Psoas muscle (tissue), 8 donors: ENCODE results near the gene CPED1. TPM values are rescaled to one million over a fixed set of nuclear protein-coding genes. Genes with fewer than 3 reads are reported as not detected.

Experiments used
- ATAC-seq, 4 donors: fragments of 200-7000 bp; cut with Tn5 transposase; one replicate each; pipeline ENCODE4 v1.9.1; 2020; ENCODE audit warnings: moderate library complexity in 3 of 4, mild to moderate bottlenecking in 2 of 4
- DNase-seq, 2 donors: peaks; one replicate each; pipeline ENCODE4 v3.0.0-alpha.2; 2020
- H3K27ac ChIP-seq: fragments of 200-600 bp; one replicate; pipeline ENCODE4 v1.8.0; 2022
- H3K27me3 ChIP-seq, 3 donors: fragments of 200-600 bp in 1 of 3; one replicate each; pipeline versions ENCODE4 v1.6.1 to v1.8.0; 2013 to 2022; ENCODE audit warnings: low read length in 2 of 3, mild to moderate bottlenecking in 2 of 3, moderate library complexity in 1 of 3; ENCODE audit not compliant: insufficient read depth in 3 of 3
- H3K36me3 ChIP-seq, 2 donors: fragments of 200-600 bp in 1 of 2; one replicate each; pipeline versions ENCODE4 v1.6.1 to v1.8.0; 2013 to 2022; ENCODE audit warnings: low read depth in 1 of 2, mild to moderate bottlenecking in 1 of 2, moderate library complexity in 1 of 2; ENCODE audit not compliant: insufficient read depth in 1 of 2
- H3K4me1 ChIP-seq: fragments of 200-600 bp; one replicate; pipeline ENCODE4 v1.8.0; 2022
- H3K4me3 ChIP-seq: fragments of 200-600 bp; one replicate; pipeline ENCODE4 v1.8.0; 2022; ENCODE audit warnings: mild to moderate bottlenecking
- H3K9me3 ChIP-seq: fragments of 200-600 bp; one replicate; pipeline ENCODE4 v1.8.0; 2022
- CTCF ChIP-seq: fragments of 200-600 bp; IDR thresholded peaks from one replicate; pipeline ENCODE4 v1.8.0; 2022; ENCODE audit warnings: antibody characterized with exemption
- WGBS, 3 donors: extraction: QIAGEN DNeasy Blood & Tissue Kit; methylation state at CpG; one replicate each; pipeline versions ENCODE4 v1.1.6 to v1.1.7; 2013; 5-methylcytosine and 5-hydroxymethylcytosine counted together
- intact Hi-C, 2 donors: fragments of 100-400 bp; cut with DNase I; formaldehyde crosslinking; loops; one replicate each; pipeline versions ENCODE4 v1.11.0 to v1.14.2; 2022
- polyA plus RNA-seq, 3 donors: library from polyadenylated mRNA; stranded (reverse); fragments of 200-250 nt; gene quantifications; one replicate each; pipeline ENCODE4 v1.2.3, GENCODE V29; 2013
- total RNA-seq, 4 donors: library from RNA; stranded (reverse); fragmentation: NEBNext Ultra II Directional in 2 of 4; extraction: Animal tissue kit (Norgen Biotek cat#: 25700) in 2 of 4; gene quantifications; one replicate each; pipeline versions ENCODE4 v1.2.1 to v1.2.4, GENCODE V29; 2021 to 2023
- donor health status: healthy with polysubstance abuse.
- donor health status: DM: no; HTN: no; CAD: no; lungs with moderate emphysema.
- donor health status: Bipolar disorder and iron deficiency.
- donor health status: healthy.
- donor health status: DM: yes; HTN: yes; CAD: no.
- donor health status: DM: no; HTN: no; CAD: no.
- donor health status: DM: no; HTN: no; CAD: no.
- donor health status: DM: yes; HTN: yes; CAD: no.

CPED1 gene
- total and polyA plus RNA-seq, 7 donors, result 0.90 to 39.2 (median 12.0) TPM

- Histone ChIP-seq H3K4me1 (no peaks in the 10 kb centered on the region), H3K9me3 (no peaks in the 10 kb centered on the region), H3K4me3 (no peak overlapping the region), H3K27me3 (no peaks in the 10 kb centered on the region), H3K27ac (no peak overlapping the region), H3K36me3 (peaks cover 0 to 55% of the 10 kb centered on the region in 2 donors)
- 81 to 93% (median 88%) methylated on average over 2 of the region's 2 CpGs for WGBS, 3 donors
- DNase-seq, result no peak
- ATAC-seq, result peak in 2 of 4 donors; percentile 39 to 40
- no peak for TF ChIP-seq CTCF
- intact Hi-C loops, result no loop called here
Measured at GRCh38 chr7:121278120-121279021, 289.9 kb downstream of the CPED1 start.

GRCh38 chr7:121279060-121279620, 290.6 kb downstream of the CPED1 start:
- DNase-seq, result no peak
- WGBS, 3 donors, result 93 to 99% (median 96%) methylated on average over 2 of the region's 2 CpGs
- intact Hi-C loops, result no loop called here
- no peaks in the 10 kb centered on the region for H3K9me3 ChIP-seq
- H3K36me3 ChIP-seq, result peaks cover 2 to 47% of the 10 kb centered on the region in 2 donors
- ATAC-seq, result no peak
- no peak for TF ChIP-seq CTCF
- no peak overlapping the region for H3K4me3 ChIP-seq
- no peaks in the 10 kb centered on the region for H3K27me3 ChIP-seq
- no peaks in the 10 kb centered on the region for H3K4me1 ChIP-seq
- no peak overlapping the region for H3K27ac ChIP-seq

- no peak for TF ChIP-seq CTCF
- no peaks in the 10 kb centered on the region for H3K9me3 ChIP-seq
- H3K27ac ChIP-seq, result no peak overlapping the region
- no peak for ATAC-seq
- 84 to 95% (median 88%) methylated on average over 4 of the region's 4 CpGs for WGBS, 3 donors
- no peaks in the 10 kb centered on the region for H3K4me1 ChIP-seq
- intact Hi-C loops, result no loop called here
- no peak for DNase-seq
- H3K27me3 ChIP-seq, result no peaks in the 10 kb centered on the region
- H3K4me3 ChIP-seq, result no peak overlapping the region
- peaks cover 2 to 46% of the 10 kb centered on the region in 2 donors for H3K36me3 ChIP-seq
Measured at GRCh38 chr7:121279822-121280221, 291.3 kb downstream of the CPED1 start.

- DNase-seq, result no peak
Measured at GRCh38 chr7:121280656-121281055, 292.1 kb downstream of the CPED1 start.

More at GRCh38 chr7:121280656-121281055, 292.1 kb downstream of the CPED1 start:
- peaks cover 2 to 46% of the 10 kb centered on the region in 2 donors for H3K36me3 ChIP-seq
- H3K4me3 ChIP-seq, result no peak overlapping the region
- TF ChIP-seq CTCF, result no peak
- no peak overlapping the region for H3K27ac ChIP-seq
- intact Hi-C loops, result no loop called here
- ATAC-seq, result no peak
- H3K27me3 ChIP-seq, result no peaks in the 10 kb centered on the region
- no peaks in the 10 kb centered on the region for H3K4me1 ChIP-seq
- WGBS, 3 donors, result 56 to 76% (median 75%) methylated on average over 1 of the region's 1 CpG
- no peaks in the 10 kb centered on the region for H3K9me3 ChIP-seq
